ENCODE measurements around the gene MED9.
"Not testable (repeated sequence)": the region's sequence is repeated elsewhere in the genome, so short reads cannot be mapped to it uniquely, and the experiment has no call there.

Gene MED9

DNA sequence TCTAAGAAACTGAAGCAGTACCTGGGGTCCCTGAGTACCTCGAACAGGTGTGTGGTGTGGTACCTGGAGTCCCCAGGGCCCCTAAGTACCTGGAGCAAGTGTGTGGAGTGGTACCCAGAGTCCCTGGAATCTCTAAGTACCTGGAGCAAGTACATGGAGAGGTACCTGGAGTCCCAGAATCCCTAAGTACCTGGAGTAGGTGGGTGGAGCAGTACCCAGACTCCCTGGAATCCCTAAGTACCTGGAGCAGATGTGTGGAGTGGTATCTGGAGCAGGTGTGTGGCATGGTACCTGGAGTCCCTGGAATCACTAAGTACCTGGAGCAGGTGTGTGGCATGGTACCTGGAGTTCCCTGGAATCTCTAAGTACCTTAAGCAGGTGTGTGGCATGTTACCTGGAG lies 22.5 kb upstream of the MED9 start:
- H3K4me3 ChIP-seq (replicated peaks; ENCODE audit: low read depth, low read length), result no peak overlapping the region
- TF ChIP-seq, protein P1, sequence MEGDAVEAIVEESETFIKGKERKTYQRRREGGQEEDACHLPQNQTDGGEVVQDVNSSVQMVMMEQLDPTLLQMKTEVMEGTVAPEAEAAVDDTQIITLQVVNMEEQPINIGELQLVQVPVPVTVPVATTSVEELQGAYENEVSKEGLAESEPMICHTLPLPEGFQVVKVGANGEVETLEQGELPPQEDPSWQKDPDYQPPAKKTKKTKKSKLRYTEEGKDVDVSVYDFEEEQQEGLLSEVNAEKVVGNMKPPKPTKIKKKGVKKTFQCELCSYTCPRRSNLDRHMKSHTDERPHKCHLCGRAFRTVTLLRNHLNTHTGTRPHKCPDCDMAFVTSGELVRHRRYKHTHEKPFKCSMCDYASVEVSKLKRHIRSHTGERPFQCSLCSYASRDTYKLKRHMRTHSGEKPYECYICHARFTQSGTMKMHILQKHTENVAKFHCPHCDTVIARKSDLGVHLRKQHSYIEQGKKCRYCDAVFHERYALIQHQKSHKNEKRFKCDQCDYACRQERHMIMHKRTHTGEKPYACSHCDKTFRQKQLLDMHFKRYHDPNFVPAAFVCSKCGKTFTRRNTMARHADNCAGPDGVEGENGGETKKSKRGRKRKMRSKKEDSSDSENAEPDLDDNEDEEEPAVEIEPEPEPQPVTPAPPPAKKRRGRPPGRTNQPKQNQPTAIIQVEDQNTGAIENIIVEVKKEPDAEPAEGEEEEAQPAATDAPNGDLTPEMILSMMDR (IDR thresholded peaks at IDR 0.05; ENCODE audit: low read depth, low read length, missing control alignments), result no peak
- DNase-seq (ENCODE audit: extremely low read depth, low read depth), result no peak

DNA sequence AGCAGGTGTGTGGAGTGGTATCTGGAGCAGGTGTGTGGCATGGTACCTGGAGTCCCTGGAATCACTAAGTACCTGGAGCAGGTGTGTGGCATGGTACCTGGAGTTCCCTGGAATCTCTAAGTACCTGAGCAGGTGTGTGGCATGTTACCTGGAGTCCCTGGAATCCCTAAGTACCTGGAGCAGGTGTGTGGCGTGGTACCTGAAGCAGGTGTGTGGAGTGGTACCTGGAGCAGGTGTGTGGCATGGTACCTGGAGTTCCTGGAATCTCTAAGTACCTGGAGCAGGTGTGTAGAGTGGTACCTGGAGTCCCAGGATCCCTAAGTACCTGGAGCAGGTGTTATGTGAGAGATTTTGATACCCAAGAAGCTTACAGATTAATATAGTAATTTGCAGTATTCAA lies 22.1 kb upstream of the MED9 start:
- DNase-seq (ENCODE audit: extremely low read depth, low read depth); H3K4me3 ChIP-seq (replicated peaks; ENCODE audit: low read depth, low read length): not testable (repeated sequence)

DNA sequence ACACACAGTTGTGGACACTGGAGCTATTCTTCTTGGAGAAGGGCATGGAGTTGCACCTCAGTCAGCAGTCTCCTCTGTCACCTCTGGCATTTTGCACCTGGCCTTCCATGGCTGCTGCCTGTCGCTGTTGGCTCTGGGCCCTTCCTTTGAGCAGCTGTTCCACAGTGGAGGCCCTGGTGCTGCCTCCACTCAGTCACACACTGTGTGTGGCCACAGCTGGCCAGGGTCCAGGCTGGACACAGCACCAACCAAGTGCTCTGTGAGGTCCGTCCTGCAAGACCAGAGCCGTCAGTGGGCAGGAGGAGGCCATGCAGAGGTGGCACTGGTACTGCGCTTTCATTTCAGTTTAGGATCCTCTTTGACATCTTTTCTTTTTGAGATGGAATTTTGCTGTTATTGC lies 21.6 kb upstream of the MED9 start:
- DNase-seq (ENCODE audit: extremely low read depth, low read depth), result no peak
- H3K4me3 ChIP-seq (replicated peaks; ENCODE audit: low read depth, low read length), result no peak overlapping the region
- TF ChIP-seq, protein P1 (IDR thresholded peaks at IDR 0.05; ENCODE audit: low read depth, low read length, missing control alignments), result no peak

DNA sequence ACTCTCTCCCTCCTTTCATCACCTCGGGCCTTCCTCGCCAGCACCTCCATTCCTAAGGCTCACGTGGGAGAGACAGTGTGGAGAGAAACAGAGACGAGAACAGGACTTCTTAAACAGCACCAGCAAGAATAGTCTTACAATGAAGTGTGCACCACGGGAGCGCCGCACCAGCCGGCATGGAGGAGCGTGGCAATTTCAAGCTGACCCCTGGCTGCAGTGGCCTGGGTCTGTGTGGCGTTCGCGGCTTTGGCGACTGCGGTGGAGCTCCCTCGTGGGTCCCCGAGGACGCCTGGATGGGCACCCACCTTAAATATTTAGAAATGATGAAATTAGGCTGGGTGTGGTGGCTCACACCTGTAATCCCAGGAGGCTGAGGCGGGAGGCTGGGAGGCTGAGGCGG lies 20.5 kb upstream of the MED9 start:
- TF ChIP-seq, protein P1 (IDR thresholded peaks at IDR 0.05; ENCODE audit: low read depth, low read length, missing control alignments), result no peak
- no peak overlapping the region for H3K4me3 ChIP-seq (replicated peaks; ENCODE audit: low read depth, low read length)
- no peak for DNase-seq (ENCODE audit: extremely low read depth, low read depth)

DNA sequence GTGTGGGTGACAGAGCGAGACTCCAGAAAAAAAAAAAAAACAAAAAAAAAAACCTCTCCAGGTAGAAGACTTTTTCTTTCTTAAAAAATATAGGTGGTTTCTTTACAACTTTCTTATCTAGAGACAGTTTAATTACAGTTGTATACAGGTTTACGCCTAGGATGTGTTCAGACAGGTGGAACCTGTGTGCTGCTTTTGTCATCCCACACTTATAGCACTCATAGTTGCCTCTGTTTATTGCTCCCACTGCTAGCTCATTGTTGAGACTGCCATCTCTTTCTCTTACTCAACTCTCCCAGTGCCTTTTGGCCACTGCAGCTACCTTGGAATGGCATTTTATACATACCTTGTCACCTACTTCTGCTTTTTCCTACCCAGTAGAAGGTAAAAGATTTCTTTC lies 19.1 kb upstream of the MED9 start:
- no peak overlapping the region for H3K4me3 ChIP-seq (replicated peaks; ENCODE audit: low read depth, low read length)
- TF ChIP-seq, protein P1 (IDR thresholded peaks at IDR 0.05; ENCODE audit: low read depth, low read length, missing control alignments), result no peak
- DNase-seq (ENCODE audit: extremely low read depth, low read depth), result no peak

DNA sequence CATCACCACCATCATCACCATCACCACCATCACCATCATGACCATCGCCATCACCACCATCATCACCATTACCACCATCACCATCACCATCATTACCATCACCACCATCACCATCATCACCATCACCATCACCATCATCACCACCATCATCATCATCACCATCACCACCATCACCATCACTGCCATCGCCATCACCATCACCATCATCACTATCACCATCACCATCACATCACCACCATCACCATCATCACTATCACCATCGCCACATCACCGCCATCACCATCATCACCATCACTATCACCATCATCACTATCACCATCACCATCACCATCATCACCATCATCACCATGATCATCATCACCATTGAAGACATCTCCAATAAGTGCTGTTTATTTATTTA lies 16.8 kb upstream of the MED9 start:
- H3K4me3 ChIP-seq (replicated peaks; ENCODE audit: low read depth, low read length), result no peak overlapping the region
- DNase-seq (ENCODE audit: extremely low read depth, low read depth), result no peak
- TF ChIP-seq, protein P1 (IDR thresholded peaks at IDR 0.05; ENCODE audit: low read depth, low read length, missing control alignments), result no peak

DNA sequence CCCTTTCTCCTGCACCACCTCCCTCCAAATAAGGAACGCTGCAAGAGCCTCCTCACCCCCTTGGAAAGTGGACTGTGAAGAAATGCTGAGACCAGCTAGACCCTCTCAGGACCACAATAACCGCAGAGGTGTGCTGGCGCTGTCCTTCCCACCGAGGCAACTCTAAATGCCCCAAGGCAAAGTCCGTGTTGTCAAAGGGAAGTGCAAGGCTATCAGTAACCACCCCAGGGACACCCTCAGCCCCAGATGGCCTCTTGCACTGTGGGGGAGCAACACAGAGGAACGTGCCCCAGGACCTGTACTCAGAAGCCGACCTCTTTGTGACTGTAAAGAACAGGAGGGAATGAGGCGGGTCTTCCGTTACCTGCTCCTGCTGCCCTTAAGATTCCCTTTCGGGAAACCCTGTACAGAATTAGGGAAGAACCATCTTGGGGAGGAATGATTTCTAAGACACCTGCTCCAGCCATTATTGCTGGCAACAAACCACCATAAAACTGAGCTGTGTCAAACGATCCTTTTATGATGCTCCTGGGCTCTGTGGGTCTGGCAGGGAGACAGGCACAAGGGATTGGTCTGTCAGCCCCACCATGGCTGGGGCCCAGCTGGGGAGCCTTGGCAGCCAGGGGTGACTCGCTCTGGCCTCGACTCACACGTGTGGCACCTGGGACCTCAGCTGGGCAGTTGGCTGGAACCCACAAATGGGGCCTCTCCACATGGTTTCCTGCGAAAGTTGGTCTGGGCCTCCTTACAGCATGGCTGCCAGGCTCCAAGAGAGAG lies 14.6 kb upstream of the MED9 start:
- TF ChIP-seq, protein P1 (IDR thresholded peaks at IDR 0.05; ENCODE audit: low read depth, low read length, missing control alignments), result no peak
- DNase-seq (ENCODE audit: extremely low read depth, low read depth), result no peak
- H3K4me3 ChIP-seq (replicated peaks; ENCODE audit: low read depth, low read length), result no peak overlapping the region

Measured in HFF-Myc (cell line).